Ectodermal cell (in vitro differentiated cells): ENCODE results near the gene RIMS4. TPM values are rescaled to one million over a fixed set of nuclear protein-coding genes. Genes with fewer than 3 reads are reported as not detected.

Experiments
- H3K27ac ChIP-seq: 2 replicates; pipeline ENCODE4 v1.7.0; 2013; ENCODE audit warnings: mild to moderate bottlenecking, low read depth, low read length; ENCODE audit not compliant: insufficient read depth, poor library complexity, severe bottlenecking
- H3K27me3 ChIP-seq: 2 replicates; pipeline ENCODE4 v1.7.0; 2013; ENCODE audit warnings: mild to moderate bottlenecking, low read length; ENCODE audit not compliant: insufficient read depth, control insufficient read depth, poor library complexity, severe bottlenecking
- H3K36me3 ChIP-seq: one replicate; pipeline ENCODE4 v1.7.0; 2013; ENCODE audit warnings: low read length; ENCODE audit not compliant: control insufficient read depth, insufficient read depth
- H3K4me1 ChIP-seq: one replicate; pipeline ENCODE4 v1.7.0; 2013; ENCODE audit warnings: low read length; ENCODE audit not compliant: control insufficient read depth, insufficient read depth
- H3K4me3 ChIP-seq: 2 replicates; pipeline ENCODE4 v1.7.0; 2013; ENCODE audit warnings: low read depth, low read length, control low read depth; ENCODE audit not compliant: insufficient read depth
- H3K9me3 ChIP-seq: 2 replicates; pipeline ENCODE4 v1.7.0; 2013; ENCODE audit warnings: mild to moderate bottlenecking, low read length, moderate library complexity; ENCODE audit not compliant: control insufficient read depth
- WGBS, 2 experiments: methylation state at CpG; one replicate each; pipeline ENCODE4 v1.1.7; 2013; ENCODE audit warnings: missing lambda C conversion rate in 2 of 2; 5-methylcytosine and 5-hydroxymethylcytosine counted together
- polyA plus RNA-seq, 4 experiments: library from polyadenylated mRNA; stranded (reverse); fragments of 50-300 nt; gene quantifications; one replicate each; pipeline ENCODE4 v1.2.3, GENCODE V29; 2013

Gene RIMS4
- polyA plus RNA-seq (2013, experiment 1 of 4), result 6.9 TPM
- 6.5 TPM for polyA plus RNA-seq (2013, experiment 2 of 4)
- polyA plus RNA-seq (2013, experiment 3 of 4), result 6.4 TPM
- polyA plus RNA-seq (2013, experiment 4 of 4), result 6.1 TPM

- H3K9me3 ChIP-seq, result no peaks in the 10 kb centered on the region
- peak within 1 kb of the TSS; percentile 45 for H3K4me3 ChIP-seq
- 6% methylated on average over 89 of the region's 89 CpGs for WGBS, 2 experiments
- peaks cover 2% of the 10 kb centered on the region for H3K4me1 ChIP-seq
- H3K36me3 ChIP-seq, result no peaks in the 10 kb centered on the region
- H3K27me3 ChIP-seq, result peaks cover 68% of the 10 kb centered on the region
- no peak within 1 kb of the TSS for H3K27ac ChIP-seq
Observed at GRCh38 chr20:44810391-44811149, at the start of gene RIMS4. Gene RIMS4 (minus strand): TSS chr20:44810546. CDS start chr20:44810271, 275 bp downstream.

GRCh38 chr20:44858606-44859360 lies 48.4 kb upstream of the RIMS4 start:
- Histone ChIP-seq H3K4me1 (no peaks in the 10 kb centered on the region), H3K9me3 (no peaks in the 10 kb centered on the region), H3K27ac (no peak overlapping the region), H3K36me3 (no peaks in the 10 kb centered on the region), H3K27me3 (no peaks in the 10 kb centered on the region), H3K4me3 (no peak overlapping the region)

DNA sequence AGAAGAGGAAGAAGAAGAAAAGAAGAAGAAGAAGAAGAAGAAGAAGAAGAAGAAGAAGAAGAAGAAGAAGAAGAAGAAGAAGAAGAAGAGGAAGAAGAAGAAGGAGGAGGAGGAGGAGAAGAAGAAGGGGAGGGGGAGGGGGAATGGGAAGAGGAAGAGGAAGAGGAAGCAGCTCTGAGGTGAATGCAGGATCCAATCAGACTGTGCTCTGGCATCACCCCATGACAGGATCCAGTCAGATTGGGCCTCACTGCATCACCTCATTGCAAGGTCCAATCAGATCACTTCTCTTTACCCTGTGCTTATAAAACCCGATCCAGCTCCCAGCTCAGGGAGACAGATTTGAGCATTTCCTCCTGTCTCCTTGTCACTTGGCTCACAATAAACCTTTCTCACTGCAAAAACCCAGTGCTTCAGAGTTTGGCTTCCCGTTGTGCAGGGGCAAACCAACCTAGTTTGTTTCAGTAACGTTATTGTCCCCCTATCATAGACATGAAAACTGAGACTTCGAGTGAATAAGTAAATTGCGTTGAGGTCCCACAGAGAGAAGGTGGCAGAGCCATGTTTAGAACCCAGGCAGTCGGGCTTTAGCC lies 46.6 kb upstream of the RIMS4 start:
- no peaks in the 10 kb centered on the region for H3K9me3 ChIP-seq
- no peaks in the 10 kb centered on the region for H3K4me1 ChIP-seq
- WGBS, 2 experiments, result 94 to 96% methylated on average over 6 of the region's 6 CpGs
- no peaks in the 10 kb centered on the region for H3K36me3 ChIP-seq
- no peak overlapping the region for H3K4me3 ChIP-seq
- no peaks in the 10 kb centered on the region for H3K27me3 ChIP-seq
- H3K27ac ChIP-seq, result no peak overlapping the region

GRCh38 chr20:44856442-44856841 lies 46.1 kb upstream of the RIMS4 start:
- no peaks in the 10 kb centered on the region for H3K36me3 ChIP-seq
- no peaks in the 10 kb centered on the region for H3K4me1 ChIP-seq
- 67% methylated on average over 1 of the region's 2 CpGs; no CpG with 5 or more reads in 1 of the 2 experiments for WGBS, 2 experiments
- H3K27me3 ChIP-seq, result no peaks in the 10 kb centered on the region
- no peaks in the 10 kb centered on the region for H3K9me3 ChIP-seq
- H3K4me3 ChIP-seq, result no peak overlapping the region
- no peak overlapping the region for H3K27ac ChIP-seq

- Histone ChIP-seq H3K9me3 (no peaks in the 10 kb centered on the region), H3K4me1 (no peaks in the 10 kb centered on the region), H3K4me3 (no peak overlapping the region), H3K36me3 (no peaks in the 10 kb centered on the region), H3K27me3 (no peaks in the 10 kb centered on the region), H3K27ac (no peak overlapping the region)
- 26 to 51% methylated on average over 2 to 3 of the region's 3 CpGs for WGBS, 2 experiments
Observed at GRCh38 chr20:44851545-44851944, 41.2 kb upstream of the RIMS4 start.

DNA sequence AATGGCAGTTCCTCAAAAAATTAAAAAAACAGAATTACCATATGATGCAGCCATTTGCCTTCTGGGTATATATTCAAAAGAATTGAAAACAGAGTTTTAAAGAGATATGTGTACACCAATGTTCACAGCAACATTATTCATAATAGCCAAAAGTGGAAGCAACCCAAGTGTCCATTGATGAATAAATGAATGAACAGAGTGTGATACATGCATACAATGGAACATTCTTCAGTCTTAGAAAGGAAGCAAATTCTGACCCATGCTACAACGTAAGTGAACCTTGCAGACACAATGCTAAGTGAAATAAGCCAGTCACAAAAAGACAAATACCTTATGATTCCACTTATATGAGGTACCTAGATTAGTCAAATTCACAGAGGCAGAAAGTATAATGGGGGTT lies 40.5 kb upstream of the RIMS4 start:
- no peak overlapping the region for H3K4me3 ChIP-seq
- no peaks in the 10 kb centered on the region for H3K4me1 ChIP-seq
- no peaks in the 10 kb centered on the region for H3K27me3 ChIP-seq
- H3K27ac ChIP-seq, result no peak overlapping the region
- H3K36me3 ChIP-seq, result no peaks in the 10 kb centered on the region
- WGBS, 2 experiments, result 84% methylated on average over 1 of the region's 1 CpG; no CpG with 5 or more reads in 1 of the 2 experiments
- H3K9me3 ChIP-seq, result no peaks in the 10 kb centered on the region

GRCh38 chr20:44850272-44850671 lies 39.9 kb upstream of the RIMS4 start:
- no peak overlapping the region for H3K27ac ChIP-seq
- 78 to 80% methylated on average over 3 of the region's 3 CpGs for WGBS, 2 experiments
- no peaks in the 10 kb centered on the region for H3K27me3 ChIP-seq
- H3K4me1 ChIP-seq, result no peaks in the 10 kb centered on the region
- H3K4me3 ChIP-seq, result no peak overlapping the region
- no peaks in the 10 kb centered on the region for H3K36me3 ChIP-seq
- no peaks in the 10 kb centered on the region for H3K9me3 ChIP-seq

- WGBS, 2 experiments, result 100% methylated on average over 1 of the region's 1 CpG; no CpG with 5 or more reads in 1 of the 2 experiments
- Histone ChIP-seq H3K27ac (no peak overlapping the region), H3K9me3 (no peaks in the 10 kb centered on the region), H3K27me3 (no peaks in the 10 kb centered on the region), H3K4me3 (no peak overlapping the region), H3K4me1 (no peaks in the 10 kb centered on the region), H3K36me3 (no peaks in the 10 kb centered on the region)
Observed at GRCh38 chr20:44849703-44850102, 39.4 kb upstream of the RIMS4 start.

DNA sequence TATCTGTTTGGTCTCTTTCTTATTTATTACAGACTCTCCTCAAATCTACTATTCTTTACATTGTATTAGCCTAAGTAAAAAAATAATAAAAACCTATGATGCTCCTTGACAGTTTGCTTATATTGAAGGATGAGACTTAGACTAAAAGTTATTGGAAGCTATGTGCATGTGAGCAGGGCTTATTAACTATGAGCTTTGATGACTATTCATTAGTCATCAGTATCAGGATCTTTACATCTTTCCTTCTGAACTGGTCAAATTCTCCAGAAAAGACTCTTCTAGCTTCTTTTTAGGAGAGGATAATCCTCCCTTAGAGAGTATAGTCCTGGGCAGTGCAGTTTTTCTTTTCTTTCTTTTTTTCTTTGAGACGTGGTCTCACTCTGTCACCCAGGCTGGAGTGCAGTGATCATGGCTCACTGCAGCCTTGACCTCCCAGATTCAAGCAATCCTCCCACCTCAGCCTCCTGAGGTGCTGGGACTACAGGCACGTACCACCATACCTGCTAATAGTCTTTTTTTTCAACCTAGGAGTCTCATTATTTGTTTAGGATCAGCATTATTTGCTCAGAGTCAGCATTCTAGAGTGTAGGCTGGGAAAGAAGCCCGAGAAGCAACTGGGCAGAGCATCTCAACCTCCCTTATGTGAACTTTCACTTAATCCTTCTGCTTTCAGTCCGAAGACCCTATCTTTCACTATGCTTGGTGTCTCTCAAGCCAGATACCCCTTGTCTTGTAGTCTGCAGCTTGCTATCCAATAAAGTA lies 38.1 kb upstream of the RIMS4 start:
- Histone ChIP-seq H3K27me3 (no peaks in the 10 kb centered on the region), H3K36me3 (no peaks in the 10 kb centered on the region), H3K4me1 (no peaks in the 10 kb centered on the region), H3K9me3 (no peaks in the 10 kb centered on the region), H3K4me3 (no peak overlapping the region), H3K27ac (no peak overlapping the region)
- whole genome bisulfite sequencing, 2 experiments, result 86 to 87% methylated on average over 4 of the region's 4 CpGs
